Cardiac fibroblast (primary cell): ENCODE measurements around the gene WBP4.
"Not testable (repeated sequence)": the region's sequence is repeated elsewhere in the genome, so short reads cannot be mapped to it uniquely, and the experiment has no call there.

Experiments
- DNase-seq, 2 donors: peaks; one replicate each; pipeline versions ENCODE4 v3.0.0 to v3.0.0-alpha.2; 2010; ENCODE audit warnings: low read depth in 2 of 2
- H3K4me3 ChIP-seq, 2 donors: replicated peaks in 1 of 2; 1 replicate in 1 of 2; 2 replicates in 1 of 2; pipeline ENCODE4 v1.5.1; 2011; ENCODE audit warnings: low read depth in 2 of 2, low read length in 2 of 2, mild to moderate bottlenecking in 2 of 2, moderate library complexity in 1 of 2
- TF ChIP-seq, protein P1 (sequence below): IDR thresholded peaks from one replicate; pipeline ENCODE4 v1.5.1; 2011; ENCODE audit warnings: low read depth, mild to moderate bottlenecking, low read length, inconsistent platforms

WBP4 gene

DNA sequence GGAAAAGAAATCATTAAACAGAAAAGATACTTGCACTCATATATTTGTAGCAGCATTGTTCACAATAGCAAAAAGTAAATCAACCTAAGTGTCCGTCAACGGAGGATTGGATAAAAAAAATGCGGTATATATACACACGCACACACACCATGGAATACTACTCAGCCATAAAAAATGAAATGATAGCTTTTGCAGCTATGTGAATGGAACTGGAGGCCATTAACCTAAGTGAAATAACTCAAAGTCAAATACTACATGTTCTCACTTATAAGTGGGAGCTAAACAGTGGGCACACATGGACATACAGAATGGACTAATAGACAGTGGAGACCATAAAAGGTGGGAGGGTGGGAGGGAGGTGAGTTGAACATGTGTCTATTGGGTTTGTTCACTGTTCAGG lies 18.4 kb downstream of the WBP4 start:
- TF ChIP-seq, protein P1, sequence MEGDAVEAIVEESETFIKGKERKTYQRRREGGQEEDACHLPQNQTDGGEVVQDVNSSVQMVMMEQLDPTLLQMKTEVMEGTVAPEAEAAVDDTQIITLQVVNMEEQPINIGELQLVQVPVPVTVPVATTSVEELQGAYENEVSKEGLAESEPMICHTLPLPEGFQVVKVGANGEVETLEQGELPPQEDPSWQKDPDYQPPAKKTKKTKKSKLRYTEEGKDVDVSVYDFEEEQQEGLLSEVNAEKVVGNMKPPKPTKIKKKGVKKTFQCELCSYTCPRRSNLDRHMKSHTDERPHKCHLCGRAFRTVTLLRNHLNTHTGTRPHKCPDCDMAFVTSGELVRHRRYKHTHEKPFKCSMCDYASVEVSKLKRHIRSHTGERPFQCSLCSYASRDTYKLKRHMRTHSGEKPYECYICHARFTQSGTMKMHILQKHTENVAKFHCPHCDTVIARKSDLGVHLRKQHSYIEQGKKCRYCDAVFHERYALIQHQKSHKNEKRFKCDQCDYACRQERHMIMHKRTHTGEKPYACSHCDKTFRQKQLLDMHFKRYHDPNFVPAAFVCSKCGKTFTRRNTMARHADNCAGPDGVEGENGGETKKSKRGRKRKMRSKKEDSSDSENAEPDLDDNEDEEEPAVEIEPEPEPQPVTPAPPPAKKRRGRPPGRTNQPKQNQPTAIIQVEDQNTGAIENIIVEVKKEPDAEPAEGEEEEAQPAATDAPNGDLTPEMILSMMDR: no peak
- no peak overlapping the region for H3K4me3 ChIP-seq
- no peak for DNase-seq

DNA sequence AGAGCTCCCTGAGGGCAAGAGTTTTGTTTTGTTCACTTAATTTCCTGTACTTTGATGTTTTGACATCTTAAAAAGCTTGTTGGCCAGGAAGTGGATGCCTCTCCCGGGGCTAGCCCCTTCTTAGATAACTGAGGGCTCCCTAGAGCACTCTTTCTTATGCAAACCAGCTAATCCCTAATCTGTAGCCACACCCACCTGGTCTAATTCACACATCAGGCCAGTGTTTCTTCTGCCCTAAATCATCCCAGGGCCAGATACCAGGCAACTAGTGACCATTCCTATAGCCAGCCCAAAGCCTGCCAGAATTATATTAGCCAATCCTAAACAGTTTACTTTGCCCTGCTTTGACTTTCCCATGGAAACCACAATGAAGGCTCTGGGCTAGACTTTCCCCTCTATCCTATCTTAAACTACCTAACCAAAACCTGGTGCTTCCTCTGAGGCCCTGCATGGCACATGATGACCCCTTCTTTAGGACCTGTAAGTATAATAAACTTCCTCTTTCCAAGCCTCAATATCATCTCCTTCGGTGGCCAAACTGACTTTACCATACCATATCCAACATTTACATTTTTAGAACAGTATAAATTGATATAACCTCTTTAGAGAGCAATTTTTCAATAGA lies 24.8 kb downstream of the WBP4 start:
- peak in 1 of 2 donors; percentile 14 for DNase-seq
- no peak overlapping the region for H3K4me3 ChIP-seq
- TF ChIP-seq, protein P1: no peak

DNA sequence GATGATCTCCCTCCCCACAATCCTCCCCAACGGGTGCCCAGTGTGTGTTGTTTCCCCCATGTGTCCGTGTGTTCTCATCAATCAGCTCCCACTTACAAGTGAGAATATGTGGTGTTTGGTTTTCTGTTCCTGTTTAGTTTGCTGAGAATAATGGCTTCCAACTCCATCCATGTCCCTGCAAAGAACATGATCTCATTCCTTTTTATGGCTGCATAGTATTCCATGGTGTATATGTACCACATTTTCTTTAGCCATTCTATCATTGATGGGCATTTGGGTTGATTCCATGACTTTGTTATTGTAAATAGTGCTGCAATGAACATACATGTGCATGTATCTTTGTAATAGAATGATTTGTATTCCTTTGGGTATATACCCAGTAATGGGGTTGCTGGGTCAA lies 34.4 kb downstream of the WBP4 start:
- not testable (repeated sequence) for DNase-seq, H3K4me3 ChIP-seq

DNA sequence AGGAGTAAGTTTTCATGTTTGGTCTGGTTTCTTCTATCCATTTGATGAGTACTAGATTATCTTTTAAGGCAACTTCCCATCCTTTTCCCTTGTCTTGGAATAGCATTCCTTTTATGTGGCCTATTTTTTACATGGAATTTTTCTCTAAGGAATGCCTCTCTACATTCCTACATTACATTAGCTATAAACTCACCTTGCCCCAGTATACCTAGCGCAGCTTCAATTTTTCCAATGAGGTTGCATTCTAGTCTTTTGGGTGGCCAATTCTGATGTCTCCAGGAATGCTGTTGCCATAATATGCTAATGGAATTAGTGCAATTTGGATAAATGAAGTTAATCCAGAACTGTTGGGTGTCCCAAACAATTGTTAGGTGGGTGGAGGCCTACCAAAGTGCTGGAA lies 37.5 kb downstream of the WBP4 start:
- H3K4me3 ChIP-seq: no peak overlapping the region
- DNase-seq: no peak
- TF ChIP-seq, protein P1: no peak

DNA sequence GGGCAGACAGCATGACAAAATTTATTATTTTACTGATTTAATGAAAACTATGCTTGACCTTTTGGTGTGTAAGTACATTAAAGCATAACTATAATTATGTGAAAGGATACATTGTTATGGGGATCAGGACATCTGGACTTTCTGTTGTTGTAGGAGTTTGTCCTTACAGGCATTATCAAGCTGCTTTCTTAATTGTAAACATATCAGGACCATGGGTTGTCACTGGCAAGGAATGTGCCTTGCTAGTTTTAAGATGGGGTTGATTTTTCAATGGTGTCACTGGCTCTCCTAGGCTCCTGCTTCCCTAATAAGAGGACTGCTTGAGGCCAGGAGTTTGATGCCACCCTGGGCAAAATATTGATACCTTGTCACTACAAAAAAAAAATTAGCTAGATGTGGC lies 38.7 kb downstream of the WBP4 start:
- TF ChIP-seq, protein P1: no peak
- no peak overlapping the region for H3K4me3 ChIP-seq
- DNase-seq: no peak

DNA sequence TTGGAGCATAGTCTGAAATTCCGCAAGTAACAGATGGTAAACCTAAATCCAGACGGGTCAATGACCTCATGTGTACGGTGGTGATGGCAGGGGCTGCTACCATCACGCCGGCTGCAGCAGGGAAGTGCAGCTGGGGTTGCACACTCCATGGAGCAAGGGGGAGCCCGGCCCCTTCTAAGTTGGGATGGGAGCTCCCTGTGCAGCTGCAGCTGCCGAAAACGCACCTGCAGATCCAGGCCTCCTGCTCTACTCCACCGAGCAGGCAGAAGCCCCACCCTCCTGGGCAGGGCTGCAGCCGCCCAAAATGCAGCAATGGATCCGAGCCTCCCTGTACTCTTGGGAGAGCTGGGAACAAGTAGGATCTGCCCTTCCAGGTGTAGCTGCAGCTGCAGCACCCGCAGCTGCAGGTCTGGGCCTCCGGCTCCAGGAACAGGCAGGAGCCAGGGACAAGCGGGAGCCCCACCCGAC lies 45.8 kb downstream of the WBP4 start:
- H3K4me3 ChIP-seq: no peak overlapping the region

DNA sequence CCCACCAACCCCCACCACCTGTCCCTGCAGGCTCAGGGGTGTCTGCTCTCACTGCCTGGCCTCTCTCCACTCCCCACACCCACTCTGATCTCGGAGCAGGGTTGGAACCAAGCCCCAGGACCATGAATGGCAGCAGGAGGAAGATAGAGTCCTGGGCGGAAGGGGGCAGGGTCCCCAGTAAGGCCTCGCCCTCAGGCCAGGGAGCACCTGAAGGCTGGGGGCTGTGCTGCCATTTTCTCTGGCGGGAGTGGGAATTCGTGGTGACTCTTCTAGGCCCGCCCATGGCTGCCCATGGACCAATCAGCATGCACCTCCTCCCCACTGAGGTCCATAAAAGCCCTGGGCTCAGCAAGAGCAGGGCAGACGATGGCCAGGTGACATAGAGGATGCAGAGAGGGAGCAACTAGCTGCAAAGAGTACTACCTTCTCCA lies 46.3 kb downstream of the WBP4 start:
- H3K4me3 ChIP-seq: no peak overlapping the region
- TF ChIP-seq, protein P1: no peak
- DNase-seq: no peak

More for the DNA sequence above, 45.8 kb downstream of the WBP4 start:
- no peak for DNase-seq
- TF ChIP-seq, protein P1: no peak
